Neural progenitor cell (in vitro differentiated cells): Measurements from ENCODE around the gene ROR2.

Experiments used
- CTCF ChIP-seq: fragments of 200-600 bp; sonication (generic); IDR thresholded peaks from 2 replicates; pipeline ENCODE4 v1.5.1; 2017; ENCODE audit warnings: antibody characterized with exemption, mild to moderate bottlenecking
- EZH2 ChIP-seq: fragments of 200-600 bp; sonication (generic); IDR thresholded peaks from 2 replicates; pipeline ENCODE4 v1.6.1; 2017; ENCODE audit warnings: antibody characterized with exemption, mild to moderate bottlenecking, moderate library complexity

GRCh38 chr9:91781116-91781515, 168.9 kb downstream of the ROR2 start:
- TF ChIP-seq CTCF (no peak), EZH2 (no peak)
